GM18517 (cell line): ENCODE results near the gene DDX11.
"Not testable (repeated sequence)": the region's sequence is repeated elsewhere in the genome, so short reads cannot be mapped to it uniquely, and the experiment has no call there.

Source experiments
- ATAC-seq: cut with Tn5 transposase; IDR thresholded peaks from one replicate; pipeline ENCODE4 v1.9.1; 2021; ENCODE audit warnings: mild to moderate bottlenecking, moderate library complexity; ENCODE audit not compliant: unreplicated experiment

DDX11 gene

DNA sequence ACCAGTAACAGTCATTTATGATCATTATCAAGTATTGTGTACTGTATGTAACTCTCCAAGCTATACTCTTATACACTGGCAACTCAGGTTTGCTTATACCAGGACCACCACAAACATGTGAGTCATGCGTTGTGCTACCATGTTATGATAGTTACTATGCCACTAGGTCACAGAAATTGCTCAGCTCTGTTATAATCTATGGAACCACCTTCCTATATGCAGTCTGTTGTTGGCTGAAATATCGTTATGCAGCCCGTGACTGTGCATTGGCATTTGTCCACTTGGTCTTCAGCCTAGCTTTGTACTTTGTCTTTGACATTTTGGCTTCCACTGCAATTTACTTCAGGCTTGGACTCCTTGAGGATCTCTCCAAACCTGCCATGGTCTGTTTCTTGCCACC, 7.5 kb upstream of the DDX11 start:
- ATAC-seq = not testable (repeated sequence)

DNA sequence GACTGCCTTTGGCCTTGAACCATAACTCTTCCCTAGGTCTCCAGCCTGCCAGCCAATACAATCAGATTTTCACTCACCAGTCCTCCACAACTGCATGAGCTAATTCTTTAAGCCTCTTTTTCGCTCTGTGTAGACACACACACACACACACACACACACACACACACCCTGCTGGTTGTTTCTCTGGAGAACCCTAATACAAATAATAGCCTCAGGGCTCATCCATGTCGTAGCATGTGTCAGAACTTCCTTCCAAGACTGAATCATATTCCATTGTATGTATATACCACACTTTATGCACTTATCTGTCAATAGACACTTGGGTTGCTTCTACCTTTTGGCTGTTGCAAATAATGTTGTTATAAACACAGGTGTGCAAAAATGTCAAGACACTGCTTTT, 6.0 kb upstream of the DDX11 start:
- ATAC-seq = not testable (repeated sequence)

DNA sequence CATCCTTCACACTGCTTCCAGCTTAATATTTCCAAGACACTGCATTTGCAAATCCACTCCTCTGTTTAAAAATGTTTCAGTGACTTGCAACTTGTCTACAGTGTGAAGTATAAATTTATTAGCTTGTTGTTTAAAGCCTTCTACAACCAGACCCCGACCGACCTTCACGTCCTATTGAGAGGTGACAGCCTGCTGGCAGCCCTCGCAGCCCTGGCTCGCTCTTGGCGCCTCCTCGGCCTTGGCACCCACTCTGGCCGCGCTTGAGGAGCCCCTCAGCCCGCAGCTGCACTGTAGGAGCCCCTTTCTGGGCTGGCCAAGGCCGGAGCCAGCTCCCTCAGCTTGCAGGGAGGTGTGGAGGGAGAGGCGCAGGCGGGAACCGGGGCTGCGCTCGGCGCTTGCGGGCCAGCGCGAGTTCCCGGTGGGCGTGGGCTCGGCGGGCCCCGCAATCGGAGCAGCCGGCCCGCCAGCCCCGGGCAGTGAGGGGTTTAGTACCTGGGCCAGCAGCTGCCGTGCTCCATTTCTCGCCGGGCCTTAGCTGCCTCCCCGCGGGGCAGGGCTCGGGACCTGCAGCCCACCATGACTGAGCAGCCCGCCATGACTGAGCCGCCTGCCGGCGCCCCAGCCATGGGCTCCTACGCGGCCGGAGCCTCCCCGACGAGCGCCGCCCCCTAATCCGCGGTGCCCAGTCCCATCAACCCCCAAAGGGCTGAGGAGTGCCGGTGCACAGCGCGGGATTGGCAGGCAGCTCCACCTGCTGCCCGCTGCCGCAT, 2.5 kb upstream of the DDX11 start:
- not testable (repeated sequence) for ATAC-seq

DNA sequence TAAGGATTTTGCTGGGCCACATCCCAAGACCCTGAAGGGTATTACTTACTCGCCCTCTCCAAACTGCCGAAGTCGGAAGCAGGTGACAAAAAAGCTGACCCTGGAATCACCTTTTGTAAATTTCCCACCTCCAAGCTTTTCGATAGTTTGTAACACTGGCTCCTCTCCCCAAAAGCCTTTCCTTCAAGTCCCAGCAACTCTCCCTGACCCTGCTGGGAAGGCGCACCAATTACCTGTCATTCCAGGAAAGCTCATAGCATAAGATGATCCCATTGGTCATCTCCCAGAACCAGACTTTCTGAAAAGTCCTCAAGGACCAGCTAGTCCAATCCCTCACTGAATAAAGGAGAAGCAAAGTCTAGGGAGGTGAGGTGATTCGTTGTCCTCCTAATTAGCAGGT, 698 bp upstream of the DDX11 start:
- not testable (repeated sequence) for ATAC-seq

DNA sequence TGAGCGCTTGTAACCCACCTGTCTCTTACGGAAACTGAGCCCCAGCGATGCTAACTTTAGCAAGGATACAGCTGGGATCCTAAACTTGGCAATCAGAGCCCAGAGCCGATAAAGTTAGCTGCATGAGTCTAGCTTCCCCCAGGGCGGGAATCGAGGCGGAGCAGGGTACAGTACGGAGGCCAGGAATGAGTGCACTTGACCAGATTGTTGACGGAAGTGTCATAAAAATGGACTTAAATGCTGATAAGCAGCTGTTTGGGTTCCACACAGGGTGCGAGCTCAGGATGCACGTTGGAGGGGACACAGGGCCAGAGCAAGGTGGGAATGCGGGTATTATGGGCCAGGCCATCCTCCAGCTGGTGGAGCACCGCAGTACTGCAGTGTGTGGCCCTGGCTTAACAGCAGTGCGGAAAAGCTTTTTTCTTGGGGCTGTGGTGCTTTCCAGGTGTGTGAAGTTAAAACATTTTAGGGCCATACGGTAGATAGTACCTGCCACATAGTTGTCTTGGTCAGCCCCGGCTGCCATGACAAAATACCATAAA, 744 bp downstream of the DDX11 start:
- peak; percentile 47 for ATAC-seq

DNA sequence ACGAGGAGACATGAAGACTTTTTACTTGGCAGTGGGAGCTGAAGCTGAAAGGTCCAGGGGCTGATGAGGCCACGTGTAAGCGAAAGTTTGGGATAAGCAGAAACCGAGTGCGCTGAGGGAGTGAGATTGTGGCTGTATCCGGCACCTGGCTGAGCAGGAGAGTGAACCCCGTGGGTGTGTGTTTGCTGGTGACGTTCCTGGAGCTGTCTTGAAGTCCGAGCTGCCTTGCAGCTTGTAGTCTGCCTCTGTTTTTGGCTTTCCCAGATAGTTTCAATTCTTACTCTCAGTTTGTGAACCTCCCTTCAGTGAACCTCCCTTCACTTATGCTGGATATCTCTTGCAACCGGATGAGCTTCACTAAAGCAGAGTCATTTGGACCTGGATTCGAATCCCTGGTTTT, 2.5 kb downstream of the DDX11 start:
- ATAC-seq = not testable (repeated sequence)

DNA sequence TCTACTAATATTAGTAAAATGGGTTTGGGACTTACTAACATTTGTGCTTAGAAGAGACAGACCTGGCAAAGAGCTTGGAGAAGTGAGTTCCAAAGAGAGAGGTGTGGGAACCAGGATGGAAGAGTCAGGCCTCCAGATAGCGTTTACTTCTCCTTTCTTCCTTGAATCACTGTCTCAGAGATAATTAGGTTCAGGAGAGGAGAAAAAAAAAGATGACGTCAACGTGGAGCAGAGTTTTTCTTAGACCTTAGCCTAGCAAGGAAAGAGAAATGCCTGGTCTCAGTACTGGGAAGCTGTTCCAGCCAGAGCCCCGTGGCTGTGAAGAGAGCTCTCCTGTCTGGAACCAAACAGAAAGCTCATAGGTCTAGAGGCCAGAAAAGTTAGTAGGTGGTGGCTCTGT, 3.4 kb downstream of the DDX11 start:
- ATAC-seq = not testable (repeated sequence)

DNA sequence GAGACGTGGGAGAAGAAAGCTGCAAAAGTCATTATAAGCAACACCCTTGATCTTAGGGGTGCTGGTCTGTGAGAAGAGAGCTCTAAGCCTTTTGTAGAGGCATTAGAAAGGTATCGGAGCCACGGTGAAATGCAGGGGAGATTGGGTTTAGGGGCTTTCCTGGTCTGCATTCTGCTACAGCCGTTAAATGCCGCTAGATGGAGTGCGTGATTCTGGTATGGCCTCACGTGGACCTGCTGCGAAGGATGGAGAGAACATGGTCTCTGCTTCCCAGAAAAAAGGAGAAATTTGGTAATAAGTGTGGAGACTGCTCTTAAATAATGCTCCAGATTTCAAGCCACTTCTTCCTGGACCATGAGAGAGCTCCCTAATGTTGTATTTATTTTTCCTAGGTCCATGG, 4.3 kb downstream of the DDX11 start:
- ATAC-seq = not testable (repeated sequence)

DNA sequence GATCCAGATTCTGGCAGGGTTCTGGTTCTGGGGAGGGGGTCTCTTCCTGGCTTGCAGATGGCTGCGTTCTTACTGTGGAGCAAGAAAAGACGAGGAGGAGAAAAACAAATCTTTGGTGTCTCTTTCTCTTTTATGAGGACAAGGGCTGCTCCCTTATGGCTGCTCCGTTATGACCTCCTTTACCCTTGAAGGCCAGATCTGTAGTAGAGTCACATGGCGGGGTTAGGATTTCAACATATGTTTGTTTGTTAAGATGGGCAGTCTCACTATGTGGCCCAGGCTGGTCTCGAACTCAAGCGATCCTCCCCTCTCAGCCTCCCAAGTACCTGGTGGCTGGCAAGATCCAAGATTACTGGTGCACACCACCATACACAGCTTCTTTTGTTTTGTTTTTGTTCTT, 5.8 kb downstream of the DDX11 start:
- ATAC-seq = not testable (repeated sequence)

DNA sequence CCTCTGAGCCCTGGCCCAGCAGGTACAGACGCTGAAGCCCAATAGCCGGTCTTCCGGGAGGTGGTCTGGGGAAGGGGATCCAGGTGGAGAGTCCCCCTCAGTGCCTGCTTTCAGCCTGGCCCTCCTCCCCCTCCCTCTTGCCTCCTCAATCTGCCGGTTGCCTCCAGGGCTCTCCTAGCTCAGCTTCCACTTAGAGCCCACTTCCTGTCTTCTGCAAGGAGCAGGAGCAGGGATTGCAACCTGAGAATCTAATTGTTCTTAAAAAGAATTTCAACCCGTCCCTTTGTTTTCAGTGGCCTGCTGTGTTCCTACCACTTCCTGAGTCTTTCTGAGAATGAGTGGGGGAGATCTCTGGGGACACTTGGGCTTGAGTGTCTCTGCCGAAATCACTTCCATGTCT, 6.6 kb downstream of the DDX11 start:
- ATAC-seq = not testable (repeated sequence)

DNA sequence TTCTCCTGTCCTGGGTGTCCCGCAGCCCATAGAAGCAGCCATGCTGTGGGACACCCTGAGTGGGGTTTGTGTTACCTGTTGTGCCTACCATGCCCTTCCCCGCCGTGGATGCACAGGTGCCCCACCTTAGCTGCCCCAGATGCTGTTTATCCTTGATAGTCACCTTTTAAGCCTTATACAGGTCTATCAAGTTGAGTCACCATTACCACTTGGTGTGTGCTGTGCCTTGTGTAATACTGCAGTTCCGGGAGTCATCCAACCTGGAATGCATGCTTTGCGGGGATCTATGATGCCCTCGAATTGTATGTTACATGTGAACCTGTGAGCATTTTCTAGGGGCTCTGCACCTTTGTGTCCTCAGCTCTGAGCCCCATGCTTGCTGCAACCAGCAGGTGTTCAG, 7.6 kb downstream of the DDX11 start:
- ATAC-seq = not testable (repeated sequence)

DNA sequence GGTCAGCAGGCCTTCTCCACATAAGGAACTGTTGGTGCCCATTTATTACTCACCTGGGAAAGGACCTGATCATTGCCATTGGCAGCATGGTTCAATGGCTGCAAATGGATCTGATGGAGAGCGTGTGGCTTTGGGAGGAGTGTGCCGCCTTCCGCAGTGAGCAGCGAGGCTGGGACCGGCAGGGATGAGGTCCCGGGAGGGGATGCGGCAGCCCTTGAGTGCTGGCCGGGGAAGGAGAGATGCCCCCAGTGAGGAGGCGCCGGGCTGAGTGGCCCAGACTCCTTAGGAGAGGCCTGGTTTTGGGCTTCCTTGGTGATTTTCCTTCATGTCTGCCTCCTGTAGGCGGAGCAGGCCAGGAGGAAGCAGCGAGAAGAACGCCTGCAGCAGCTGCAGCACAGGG, 10.6 kb downstream of the DDX11 start:
- not testable (repeated sequence) for ATAC-seq

DNA sequence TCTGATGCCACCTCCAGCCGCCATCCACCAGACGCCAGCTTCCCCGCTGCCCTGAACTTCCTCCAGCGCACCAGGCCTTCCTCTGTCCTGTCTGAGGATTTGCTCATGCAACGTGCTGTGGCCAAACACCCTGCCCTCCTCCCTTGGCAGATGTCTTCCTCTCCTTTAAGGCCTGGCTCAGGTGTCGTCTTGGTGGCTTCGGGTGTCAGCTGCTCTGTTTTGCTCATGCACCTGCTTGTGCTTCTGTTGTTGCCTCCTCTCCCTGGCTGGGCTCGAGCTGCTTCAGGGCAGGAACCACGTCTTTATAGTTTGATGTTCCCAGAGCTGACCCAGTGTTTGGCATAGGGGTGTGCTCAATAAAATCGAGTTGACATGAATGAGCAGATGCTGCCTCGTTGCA, 12.4 kb downstream of the DDX11 start:
- ATAC-seq = not testable (repeated sequence)

DNA sequence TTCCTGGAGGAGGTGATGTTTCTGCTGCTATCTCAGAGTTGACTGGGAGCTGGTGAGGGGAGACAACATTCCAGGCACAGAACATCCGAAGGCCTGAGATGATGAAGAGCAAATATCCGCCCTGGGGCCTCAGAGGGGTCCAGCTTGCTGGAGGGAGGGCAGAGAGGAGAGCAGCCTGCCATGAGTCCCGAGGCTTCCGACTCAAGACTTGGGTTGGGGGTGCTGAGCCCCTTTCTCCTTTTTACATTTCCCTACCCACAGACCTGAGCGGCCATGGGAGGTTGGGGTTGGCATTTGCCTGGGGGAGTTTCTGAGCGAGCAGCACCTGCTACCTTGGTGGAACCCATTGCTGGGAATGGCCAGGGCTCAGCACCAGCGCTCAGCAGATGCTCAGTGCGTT, 13.8 kb downstream of the DDX11 start:
- ATAC-seq = not testable (repeated sequence)

DNA sequence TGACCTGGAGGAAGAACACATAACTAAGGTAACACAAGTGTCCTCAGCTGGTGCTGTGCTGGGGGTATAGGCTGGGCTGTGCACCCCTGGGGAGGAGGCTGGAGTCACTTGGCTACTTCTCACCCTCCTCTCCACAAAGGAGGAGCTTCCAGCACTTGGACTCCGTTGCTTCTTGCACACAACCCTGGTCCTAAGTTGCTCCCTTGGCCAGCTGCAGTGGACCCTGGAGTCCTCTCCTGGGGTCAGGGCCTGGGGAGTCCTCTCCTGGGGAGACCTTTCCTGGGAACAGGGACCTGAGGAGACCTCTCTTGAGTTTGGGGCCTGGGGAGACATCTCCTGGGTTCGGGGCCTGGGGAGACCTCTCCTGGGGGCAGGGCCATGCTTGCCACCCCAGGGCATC, 14.3 kb downstream of the DDX11 start:
- ATAC-seq = not testable (repeated sequence)

DNA sequence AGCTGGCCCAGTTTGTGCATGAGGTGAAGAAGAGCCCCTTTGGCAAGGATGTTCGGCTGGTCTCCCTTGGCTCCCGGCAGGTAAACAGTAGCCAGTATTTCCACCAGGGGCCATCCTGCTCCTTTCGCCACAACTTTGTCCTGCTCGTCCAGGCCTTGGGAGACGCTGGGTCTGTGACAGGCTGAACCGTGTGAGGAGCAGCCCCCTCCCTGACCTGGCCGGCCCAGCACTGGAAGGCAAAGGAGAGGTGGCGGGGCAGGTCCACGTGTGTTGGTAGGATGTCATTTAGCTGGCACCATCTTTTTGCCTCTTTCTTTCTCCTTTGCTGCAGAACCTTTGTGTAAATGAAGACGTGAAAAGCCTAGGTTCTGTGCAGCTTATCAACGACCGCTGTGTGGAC, 15.4 kb downstream of the DDX11 start:
- no peak for ATAC-seq

DNA sequence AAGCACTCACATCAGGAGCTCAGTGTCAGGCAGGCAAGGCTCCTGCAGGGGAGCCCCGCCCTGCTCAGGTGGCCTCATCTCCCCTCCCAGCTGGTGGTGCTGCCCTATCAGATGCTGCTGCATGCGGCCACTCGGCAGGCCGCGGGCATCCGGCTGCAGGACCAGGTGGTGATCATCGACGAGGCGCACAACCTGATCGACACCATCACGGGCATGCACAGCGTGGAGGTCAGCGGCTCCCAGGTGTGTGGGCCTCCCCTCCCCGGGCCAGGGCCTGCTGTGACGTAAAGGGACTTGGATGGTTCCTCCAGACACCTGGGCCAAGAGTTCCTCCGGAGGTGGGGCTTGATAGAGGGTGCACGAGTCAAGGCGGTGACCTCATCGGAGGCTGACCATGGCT, 18.0 kb downstream of the DDX11 start:
- ATAC-seq = not testable (repeated sequence)

DNA sequence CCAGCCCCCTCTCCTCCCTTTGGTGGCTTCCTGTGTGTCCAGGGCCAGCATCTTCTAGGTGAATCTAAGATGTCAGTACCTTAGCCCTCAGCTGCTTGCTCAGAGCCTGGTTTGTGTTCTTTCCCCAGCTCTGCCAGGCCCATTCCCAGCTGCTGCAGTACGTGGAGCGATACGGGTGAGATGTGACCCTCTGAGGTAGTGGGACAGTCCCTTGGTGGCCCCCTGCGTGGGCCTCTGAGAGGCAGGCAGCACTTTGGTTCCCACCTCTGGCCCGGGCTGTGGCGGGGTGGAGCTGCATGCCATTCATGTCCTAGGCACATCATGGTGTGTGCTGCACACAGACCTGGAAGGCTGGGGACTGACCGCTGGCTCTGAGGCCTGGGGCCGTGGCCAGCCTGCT, 19.1 kb downstream of the DDX11 start:
- not testable (repeated sequence) for ATAC-seq

DNA sequence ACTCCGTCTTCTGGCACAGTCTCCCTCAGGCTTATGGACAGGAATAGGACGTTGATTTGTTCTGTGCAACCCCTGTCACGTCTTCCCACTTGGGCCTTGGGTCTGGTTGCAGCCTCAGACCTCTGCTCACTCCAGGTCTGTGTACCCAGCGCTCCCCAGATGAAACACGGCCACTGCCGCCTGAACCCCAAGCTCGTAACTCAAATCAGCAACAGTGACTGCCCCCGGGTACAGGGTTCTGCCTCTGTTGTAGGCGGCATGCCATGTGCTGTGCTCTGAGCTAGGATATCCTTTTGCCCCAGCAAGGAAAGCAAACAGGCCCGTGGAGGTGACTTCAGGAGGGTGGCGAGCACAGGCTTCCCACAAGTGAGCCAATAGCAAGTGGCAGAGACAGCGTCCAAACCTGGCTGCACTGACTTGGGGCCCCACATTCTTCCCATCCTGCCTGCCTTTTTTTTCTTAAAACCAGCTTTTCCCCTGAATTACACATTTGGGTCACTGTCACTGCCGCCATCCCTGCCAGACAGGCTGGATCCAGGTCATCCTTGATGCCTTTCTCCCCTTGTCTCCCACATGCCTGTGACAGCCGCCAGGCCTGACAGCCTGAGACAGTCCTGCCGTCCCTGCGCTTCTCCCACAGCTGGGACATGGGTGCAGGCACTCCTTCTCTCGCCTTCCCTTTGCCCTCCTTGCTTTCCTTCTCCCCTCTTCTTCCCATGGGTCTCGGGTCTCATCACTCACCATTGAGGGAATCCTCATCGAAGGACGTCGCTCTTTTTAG, 21.6 kb downstream of the DDX11 start:
- not testable (repeated sequence) for ATAC-seq

DNA sequence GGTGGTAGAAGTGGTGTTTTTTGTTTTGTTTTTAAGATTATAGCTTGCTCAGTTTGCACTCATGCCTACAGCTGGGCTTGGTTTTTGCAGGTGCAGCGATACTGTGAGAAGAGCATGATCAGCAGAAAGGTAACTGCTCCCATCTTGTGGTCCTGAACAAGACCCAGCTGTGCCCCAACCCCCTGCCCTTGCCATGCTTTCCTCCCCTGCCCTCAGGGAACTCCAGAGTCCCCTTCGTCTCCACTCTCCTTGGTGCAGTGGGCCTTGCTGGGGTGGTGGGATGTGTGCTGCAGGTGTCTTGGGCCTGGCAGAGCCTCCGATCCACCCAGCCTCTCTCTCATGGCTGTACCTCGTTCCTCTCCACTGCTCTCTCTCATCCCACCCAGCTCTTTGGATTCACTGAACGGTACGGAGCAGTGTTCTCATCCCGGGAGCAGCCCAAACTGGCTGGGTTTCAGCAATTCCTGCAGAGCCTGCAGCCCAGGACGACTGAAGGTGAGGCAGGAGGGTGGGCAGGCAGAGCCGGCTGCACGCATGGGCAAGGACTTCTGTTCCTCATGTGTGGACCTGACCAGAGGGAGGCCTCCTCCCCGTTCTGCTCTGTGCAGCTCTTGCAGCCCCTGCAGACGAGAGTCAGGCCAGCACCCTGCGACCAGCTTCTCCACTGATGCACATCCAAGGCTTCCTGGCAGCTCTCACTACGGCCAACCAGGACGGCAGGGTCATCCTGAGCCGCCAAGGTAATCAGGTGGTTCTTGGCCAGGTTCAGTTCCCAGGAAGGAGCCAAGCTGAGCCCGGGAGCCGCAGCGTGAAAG, 22.8 kb downstream of the DDX11 start:
- ATAC-seq = not testable (repeated sequence)

DNA sequence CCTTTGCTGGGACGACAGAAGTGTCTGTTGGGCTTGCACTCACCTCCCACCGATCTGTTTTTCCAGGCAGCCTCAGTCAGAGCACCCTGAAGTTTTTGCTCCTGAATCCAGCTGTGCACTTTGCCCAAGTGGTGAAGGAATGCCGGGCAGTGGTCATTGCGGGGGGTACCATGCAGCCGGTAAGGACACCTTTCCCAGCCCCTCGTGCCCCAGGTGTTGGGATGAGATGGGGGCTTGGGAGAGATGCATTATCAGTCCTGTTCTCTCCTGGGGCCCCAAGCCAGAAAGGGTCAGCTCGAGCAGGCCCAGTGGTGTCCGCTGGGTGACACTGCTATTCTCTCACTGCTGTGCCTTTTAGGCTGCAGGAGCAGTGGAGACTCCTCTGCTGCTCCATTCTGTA, 24.2 kb downstream of the DDX11 start:
- ATAC-seq = not testable (repeated sequence)
